ENCODE results near the gene NDUFAF4.
"Not testable (repeated sequence)": the region's sequence is repeated elsewhere in the genome, so short reads cannot be mapped to it uniquely, and the experiment has no call there.

Gene NDUFAF4

DNA sequence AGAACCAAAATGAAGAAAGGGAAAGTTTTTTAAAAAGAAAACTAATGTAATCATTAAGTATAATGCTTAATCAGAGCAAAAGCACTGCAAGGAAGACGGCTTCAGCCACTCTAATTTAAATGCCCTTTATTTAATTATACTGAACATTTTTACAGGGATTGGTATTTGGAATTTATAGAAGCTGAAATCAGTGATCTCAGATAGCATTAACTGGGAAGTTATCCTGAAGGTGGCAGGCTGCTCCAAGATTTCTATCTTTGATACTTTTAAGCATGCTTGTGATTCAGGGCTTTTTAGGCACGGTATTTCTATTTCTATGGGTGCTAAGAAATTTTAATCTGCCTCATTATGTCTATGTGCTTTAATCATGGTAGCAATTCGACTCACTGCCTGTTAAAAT is 1.3 kb upstream of the NDUFAF4 start:
- DNase-seq (ENCODE audit: low spot score) = no peak

DNA sequence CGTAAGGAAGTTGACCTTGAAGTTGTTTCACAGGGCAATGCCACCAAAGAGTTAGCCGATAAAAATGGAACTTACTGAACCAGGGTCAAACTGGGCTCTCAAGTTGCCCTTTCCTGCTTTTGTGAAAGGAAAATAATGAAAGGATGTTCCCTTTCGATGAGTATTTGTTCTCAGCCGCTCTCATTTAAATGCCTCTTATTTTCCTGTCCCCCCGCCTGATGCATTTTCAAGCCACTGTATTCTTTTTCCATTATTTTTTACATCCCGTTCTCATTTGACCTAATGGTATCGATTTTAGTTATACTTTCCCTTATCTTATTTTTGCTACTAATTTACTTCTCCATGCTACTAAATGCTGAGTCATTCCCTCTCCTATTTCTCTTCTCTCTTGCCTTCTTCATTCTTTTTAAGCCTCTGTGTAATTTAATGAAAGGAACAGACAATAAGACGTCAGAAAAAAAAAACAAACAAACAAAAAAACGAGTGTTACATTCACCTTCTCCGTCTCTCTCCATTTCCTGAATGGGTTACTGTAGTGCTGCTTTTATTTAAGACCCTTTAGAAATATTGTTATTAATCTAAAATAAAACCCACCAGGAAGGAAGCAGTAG is 655 bp upstream of the NDUFAF4 start:
- no peak for DNase-seq (ENCODE audit: low spot score)

DNA sequence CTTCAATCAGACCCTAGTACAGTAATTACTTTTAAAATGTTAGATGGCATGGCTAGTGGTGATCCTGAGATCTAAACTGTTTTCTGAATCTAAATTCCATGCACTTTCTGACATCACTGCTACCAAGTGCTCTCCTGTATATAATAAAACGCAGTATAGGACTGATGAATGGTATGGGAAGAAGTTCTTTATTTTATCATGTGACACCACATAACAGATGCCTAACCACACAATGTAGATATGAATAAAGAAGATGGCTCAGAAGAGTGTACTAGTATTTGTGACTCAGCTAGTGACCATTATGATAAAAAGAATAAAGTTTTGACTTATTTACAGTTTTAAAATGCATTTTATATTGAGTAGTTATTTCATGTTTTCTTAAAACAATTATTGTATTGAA is 8.5 kb downstream of the NDUFAF4 start:
- DNase-seq (ENCODE audit: low spot score) = no peak

DNA sequence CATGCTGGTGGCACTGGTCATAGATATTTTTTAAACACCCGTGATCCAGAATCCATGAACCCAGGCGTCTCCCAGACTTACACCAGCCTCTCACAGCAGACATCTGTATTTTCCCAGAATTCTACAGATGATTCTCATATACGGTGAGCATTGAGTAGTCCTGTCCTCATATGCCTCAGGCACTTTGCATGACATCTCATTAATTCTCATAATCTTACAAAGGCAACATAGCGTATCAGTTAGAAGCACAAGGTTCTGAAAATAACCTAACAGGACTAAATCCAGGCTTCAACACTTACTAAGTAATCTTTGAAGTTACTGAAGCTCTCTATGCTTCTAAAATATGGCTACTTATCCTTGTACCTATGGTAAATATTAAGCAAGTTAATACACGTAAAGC is 8.9 kb downstream of the NDUFAF4 start:
- no peak for DNase-seq (ENCODE audit: low spot score)

DNA sequence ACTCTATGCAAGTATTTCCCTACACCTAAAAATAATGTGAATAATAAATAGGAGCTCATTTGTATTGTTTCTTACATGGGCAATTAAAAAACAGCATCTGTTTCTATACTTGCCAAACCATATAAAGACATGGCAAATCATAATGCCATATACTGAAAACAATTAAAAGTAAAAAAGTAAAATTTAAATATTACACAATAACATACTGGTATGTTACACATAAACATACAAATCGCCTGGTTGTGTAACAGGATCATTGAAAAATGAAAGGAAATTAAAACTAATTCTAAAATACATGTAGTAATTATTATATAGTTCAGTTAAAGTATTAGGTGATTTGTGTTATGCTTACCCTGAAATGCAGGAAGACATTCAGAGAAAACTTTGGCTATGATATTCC is 11.2 kb downstream of the NDUFAF4 start:
- no peak for DNase-seq (ENCODE audit: low spot score)

DNA sequence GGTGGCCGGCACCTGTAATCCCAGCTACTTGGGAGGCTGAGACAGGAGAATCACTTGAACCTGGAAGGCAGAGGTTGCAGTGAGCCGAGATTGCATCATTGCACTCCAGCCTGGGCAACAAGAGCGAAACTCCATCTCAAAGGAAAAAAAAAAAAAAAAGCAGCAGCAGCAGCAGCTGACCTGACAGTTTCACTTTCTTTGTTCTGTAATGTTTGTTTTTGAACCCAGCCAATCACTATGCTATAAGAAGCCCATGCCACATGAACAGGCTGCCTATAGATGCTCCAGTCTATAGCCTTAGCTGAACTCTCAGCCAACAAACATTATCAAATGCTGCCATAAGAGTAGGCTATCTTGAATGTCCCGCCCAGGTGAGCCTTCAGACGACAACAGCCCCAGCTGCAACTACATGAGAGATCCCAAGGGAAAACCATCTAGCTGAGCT is 12.5 kb downstream of the NDUFAF4 start:
- not testable (repeated sequence) for DNase-seq (ENCODE audit: low spot score)

DNA sequence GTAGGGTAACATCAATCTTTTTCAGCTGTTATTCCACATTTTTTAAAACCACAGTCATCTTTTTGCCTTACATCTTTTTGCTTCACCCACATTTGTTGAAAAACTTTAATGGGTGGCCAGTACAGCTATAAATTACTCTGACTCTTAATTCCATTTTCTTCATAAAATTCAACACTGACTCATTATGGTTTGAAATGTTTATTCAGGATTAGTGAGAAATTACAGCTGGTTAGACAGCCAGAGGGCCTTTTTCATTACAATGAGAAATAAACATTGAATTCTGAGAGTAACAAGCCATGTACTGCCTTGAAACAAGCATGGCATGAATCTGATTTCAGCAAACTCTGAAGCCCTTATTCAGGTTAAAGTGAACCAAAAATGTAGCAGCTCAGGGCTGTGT is 19.5 kb downstream of the NDUFAF4 start:
- no peak for DNase-seq (ENCODE audit: low spot score)

DNA sequence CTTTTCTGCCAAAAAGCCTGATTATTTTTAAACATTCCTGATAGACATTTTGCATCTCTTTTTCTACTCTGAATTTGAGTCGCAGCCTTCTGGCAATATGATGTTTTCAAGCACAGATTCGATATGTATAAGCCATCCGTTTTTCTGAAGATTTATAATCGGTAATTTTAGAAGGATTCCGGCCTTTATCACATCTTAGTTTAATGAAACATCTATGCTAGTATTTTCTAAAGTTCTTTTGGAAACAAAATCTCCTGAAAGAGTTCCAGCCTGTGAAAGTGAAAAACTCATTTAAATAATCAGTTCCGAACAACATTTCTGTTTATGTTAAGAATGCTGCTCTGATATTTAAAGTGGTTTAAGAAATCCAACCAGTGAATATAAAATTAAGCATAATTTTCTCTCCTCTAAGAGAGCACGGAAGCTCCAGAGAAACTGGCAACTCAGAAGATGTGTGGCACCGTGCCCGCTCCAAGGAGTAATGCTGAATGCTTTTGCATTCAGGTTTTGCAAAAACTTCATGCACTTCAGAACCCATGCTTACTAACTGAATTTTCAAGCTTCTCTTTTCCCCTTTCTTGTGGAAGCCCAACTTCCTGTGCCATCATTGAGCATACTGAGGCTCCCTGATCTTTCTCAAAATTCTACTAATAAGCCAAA is 20.7 kb downstream of the NDUFAF4 start:
- DNase-seq (ENCODE audit: low spot score) = no peak

DNA sequence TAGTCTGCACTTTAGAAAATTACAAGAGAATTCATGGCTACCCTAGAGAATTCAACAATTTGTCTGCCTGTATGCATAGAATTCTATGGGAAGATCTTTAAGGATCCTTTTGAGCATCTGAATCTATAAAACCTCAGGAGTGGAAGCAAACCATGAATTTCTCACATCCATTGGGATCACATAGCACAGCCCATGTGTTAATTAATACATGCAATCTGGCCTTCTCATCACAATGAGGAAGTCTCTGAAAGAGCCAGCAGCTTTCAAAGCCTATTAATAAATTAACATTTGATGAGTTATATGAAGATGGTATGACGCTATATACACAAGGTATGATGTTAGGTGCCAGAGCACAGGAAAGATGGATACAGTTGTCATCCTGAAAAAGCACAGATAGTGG is 24.7 kb downstream of the NDUFAF4 start:
- no peak for DNase-seq (ENCODE audit: low spot score)

DNA sequence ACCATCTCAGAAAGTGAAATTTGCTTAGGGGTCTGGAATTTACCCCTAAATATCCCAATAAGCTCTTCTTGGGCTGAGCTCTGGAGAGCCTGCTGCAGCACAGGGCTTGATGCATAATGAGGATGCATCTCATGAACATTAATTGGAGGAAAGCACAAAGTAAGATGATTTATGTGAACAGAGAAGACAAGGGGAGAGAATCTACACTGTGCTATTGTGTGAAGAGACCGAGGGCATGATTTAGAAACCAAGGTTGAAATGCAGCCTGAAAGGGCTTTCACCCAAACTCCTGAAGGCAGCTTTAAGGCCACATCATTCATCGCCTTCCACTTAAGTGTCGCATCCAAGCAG is 32.7 kb downstream of the NDUFAF4 start:
- DNase-seq (ENCODE audit: low spot score) = no peak

DNA sequence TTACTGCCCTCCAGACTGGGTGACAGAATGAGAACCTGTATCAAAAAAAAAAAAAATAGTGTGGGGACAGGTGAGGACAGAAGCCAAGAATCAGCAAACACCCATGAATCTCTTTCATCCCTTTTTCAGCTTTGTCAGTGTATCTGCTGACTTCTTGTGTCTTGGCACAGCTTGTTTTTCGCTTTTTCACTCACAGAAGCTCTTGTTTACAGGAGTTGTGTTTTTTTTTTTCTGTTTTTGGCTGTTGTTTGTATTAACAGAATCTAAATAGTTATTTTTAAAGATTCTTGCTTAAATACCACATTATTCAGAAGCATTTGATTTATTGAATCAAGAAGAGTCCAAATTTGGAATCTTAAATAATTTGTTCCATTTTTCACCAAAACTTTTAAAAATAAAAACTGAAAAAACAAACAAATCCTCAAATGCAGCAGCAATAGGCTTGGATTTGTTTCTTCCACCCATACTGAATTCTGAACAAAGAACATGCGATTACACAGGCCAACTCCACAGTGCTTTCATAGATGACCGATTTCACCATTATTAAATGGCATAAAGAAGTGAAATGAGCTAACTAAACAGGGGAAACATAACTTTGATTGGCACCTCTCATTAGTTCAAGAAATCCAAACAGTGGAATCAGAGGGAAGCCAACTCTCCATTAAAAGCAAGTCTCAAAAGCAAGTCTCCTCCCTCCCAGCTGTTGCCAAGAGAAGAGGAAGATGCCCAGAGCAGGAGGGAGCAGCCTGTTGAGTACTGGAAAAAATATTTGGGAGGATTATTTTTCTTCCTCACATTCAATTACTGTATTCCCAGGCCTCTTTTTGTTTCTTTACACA is 33.3 kb downstream of the NDUFAF4 start:
- DNase-seq (ENCODE audit: low spot score) = no peak

DNA sequence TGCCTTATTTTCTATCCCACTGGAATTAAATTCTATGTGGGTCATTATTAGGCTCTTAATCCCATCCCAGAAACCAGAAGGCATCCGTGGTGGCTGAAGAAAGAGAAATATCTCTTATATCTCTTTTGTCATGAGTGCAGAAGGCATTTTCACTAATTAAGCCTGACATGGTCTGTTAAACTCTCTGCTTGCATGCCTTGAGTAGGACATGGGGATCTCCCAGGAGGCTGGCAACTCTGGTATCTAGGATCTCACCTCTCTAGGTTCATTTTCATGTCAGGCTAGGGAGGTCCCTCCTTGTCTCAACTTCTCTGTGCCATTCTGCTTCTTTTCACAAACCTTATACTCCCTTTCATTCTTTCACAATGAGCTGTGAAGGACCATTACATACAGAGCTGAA is 35.1 kb downstream of the NDUFAF4 start:
- DNase-seq (ENCODE audit: low spot score) = no peak

DNA sequence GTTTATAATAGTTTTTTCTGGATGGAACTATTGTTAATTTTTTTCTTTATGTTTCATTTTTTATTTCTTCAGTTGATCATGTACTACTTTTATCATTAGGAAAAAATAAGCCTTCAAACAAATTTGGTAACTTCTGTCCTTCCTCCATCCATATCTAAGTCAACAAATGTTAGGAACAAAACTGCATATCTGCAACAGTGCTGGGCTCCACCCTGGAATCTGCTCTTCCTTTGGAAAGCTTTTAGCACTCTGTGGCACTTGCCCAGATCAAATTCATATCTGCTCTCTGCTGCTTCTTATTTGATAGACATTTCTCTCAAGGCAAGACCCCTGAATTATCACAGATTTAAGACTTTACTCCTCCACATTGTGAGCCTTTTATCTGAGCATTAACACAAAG is 36.1 kb downstream of the NDUFAF4 start:
- no peak for DNase-seq (ENCODE audit: low spot score)

DNA sequence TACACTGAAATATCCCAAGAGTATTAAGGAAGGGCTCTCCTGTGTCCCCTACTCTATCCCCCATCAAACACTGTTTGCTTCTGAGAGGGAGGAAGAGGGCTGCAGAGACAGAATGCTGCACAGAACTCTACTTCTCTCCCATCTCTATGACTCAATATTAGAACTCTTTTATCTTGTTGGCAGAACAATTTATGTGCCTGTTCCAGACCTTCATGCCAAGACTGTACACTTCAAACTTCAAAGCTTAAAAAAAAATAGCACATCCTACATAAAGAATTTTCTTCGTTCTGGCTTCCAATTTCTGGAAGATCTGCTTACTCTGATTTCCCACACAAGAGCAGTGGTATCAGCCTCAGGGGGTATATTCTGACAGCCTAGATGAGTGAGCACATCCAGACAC is 40.8 kb downstream of the NDUFAF4 start:
- DNase-seq (ENCODE audit: low spot score) = no peak

DNA sequence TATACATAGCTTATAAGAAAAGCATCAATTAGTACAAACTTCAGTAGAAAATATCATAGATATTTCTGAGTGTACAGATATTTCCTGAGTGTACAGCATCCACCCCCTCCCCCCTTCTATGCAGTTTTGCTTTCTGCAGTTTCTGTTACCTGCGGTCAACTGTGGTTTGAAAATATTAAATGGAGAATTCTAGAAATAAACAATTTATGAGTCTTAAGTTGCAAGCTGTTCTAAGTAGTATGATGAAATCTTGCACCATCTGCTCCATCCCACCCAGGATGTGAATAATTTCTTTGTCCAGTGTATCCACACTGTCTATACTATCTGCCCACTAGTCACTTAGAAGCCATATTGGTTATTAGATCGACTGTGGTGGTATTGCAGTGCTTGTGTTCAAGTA is 44.6 kb downstream of the NDUFAF4 start:
- no peak for DNase-seq (ENCODE audit: low spot score)

DNA sequence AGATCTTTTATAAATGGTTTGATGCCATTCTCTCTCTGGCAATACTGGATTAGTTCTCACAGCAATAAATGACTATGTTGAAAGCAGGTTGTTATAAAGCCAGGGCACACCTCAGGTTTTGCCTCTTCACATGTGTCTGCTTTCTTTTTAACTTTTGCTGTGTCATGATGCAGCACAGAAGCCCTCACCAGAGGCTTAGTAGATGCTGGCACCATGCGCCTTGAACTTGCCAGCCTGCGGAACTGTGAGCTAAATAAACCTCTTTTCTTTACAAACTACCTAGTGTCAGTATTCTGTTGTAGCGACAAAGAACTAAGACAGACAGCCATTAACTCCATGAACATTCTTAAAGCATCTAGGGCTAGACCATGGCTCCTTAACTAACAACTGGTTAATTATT is 45.1 kb downstream of the NDUFAF4 start:
- DNase-seq (ENCODE audit: low spot score) = no peak

DNA sequence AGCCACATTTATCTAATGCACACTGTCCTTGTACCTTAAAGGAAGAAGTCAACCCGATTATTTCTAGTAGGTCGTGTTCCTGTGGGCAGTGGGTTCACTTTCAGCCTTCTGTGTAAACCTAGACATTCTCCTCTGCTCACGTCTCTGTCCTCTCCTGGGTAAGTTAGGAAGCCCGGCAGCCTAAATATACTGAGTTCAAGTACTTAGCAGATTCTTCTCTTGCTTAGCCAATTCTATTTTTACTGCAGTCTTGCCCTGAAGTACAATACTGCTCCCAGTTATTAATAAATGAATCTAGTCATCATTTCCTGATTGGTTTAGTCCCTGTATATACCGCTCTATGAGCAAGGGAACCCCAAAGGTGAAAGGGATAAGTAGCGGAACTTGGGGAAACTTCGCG is 45.8 kb downstream of the NDUFAF4 start:
- DNase-seq (ENCODE audit: low spot score) = no peak

DNA sequence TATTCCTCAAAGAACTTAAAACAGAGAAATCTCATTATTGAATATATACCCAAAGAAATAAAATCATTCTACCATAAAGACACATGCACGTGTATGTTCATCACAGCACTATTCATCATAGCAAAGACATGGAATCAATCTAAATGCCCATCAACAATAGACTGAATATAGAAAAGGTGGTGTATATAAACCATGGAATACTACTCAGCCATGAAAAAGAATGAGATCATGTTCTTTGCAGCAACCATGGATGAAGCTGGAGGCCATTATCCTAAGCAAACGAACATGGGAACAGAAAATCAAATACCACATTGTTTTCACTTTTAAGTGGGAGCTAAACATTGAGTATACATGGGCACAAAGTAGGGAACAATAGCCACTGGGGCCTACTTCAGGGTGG is 48.1 kb downstream of the NDUFAF4 start:
- DNase-seq (ENCODE audit: low spot score) = no peak

DNA sequence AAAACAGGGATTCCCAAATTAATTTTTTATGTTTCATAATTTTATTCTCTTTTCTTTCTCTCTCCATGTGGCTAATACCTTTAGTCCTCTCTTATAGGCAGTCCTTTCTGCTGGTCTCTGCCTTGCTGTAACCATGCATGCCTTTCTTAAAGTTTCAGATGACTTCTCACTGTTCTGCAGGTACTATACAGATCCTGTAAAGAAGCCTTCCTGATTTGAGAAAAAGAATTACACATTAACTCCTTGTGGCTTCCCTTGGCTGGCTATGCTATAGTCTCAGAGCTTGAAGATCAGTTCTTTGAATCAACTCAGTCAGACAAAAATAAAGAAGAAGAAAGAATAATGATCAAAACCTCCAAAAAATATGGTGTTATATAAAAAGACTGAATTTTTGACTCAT is 53.2 kb downstream of the NDUFAF4 start:
- no peak for DNase-seq (ENCODE audit: low spot score)

DNA sequence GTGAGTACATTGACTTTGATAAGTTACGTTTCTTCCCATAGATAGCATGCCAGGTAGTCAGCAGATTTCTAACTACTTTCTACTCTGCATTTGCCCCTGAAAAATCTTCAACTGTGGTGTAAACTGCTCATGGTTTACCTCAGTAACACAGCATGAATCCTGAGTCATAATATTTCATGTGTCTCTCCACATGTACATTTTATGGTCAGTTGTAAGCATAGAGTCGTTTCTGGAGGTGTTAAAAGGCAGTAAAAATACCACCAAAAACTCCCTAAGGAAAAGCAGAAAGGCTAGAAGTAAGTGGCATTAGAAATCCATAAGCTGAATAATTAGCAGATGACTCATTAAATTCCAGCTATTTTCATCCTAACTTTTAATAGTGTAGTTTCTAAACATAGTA is 56.3 kb downstream of the NDUFAF4 start:
- no peak for DNase-seq (ENCODE audit: low spot score)

All from left forelimb (tissue), 1 donor.